A549 (cell line): ENCODE measurements around the gene PGS1. TPM values are rescaled to one million over a fixed set of nuclear protein-coding genes. Genes with fewer than 3 reads are reported as not detected.

ENCODE experiments used
- ATAC-seq, 2 experiments: fragments of 200-7000 bp in 1 of 2; fragments of >200 bp in 1 of 2; cut with Nextera tagmentation in 1 of 2; cut with Tn5 transposase in 1 of 2; 3 replicates each; pipeline versions ENCODE4 v1.8.0 to v1.9.1; 2018 to 2020; ENCODE audit warnings: mild to moderate bottlenecking in 1 of 2, moderate library complexity in 1 of 2
- CTCF ChIA-PET: fragments of 300-600 bp; sonication (Branson Sonifier 250); formaldehyde crosslinking; extraction: SDS; loops from one replicate; lab custom pipeline; 2021; ENCODE audit warnings: antibody characterized with exemption, inconsistent platforms; lab: Yijun Ruan, JAX
- POLR2A ChIA-PET: fragments of 350-600 bp; formaldehyde crosslinking; extraction: SDS; loops from one replicate; lab custom pipeline; 2021; ENCODE audit warnings: antibody characterized with exemption, inconsistent platforms; lab: Yijun Ruan, JAX
- DNase-seq, 2 experiments: peaks; one replicate each; pipeline versions ENCODE4 v3.0.0 to v3.0.0-alpha.2; 2011 to 2016; ENCODE audit warnings: low read depth in 1 of 2, low spot score in 1 of 2
- FAIRE-seq: peaks from 2 replicates; lab custom pipeline; 2011; peaks lifted over from hg19 to GRCh38; lab: Jason Lieb, UNC
- H3K27ac ChIP-seq, 2 experiments: fragments of >200 bp; sonication (Bioruptor Twin); formaldehyde crosslinking; 3 replicates each; pipeline ENCODE4 v1.5.1; 2016 to 2017
- H3K4me1 ChIP-seq: fragments of >200 bp; sonication (Bioruptor Twin); formaldehyde crosslinking; 3 replicates; pipeline ENCODE4 v1.6.1; 2016
- H3K4me2 ChIP-seq: fragments of >200 bp; sonication (Bioruptor Twin); formaldehyde crosslinking; 3 replicates; pipeline ENCODE4 v1.6.1; 2016
- H3K4me3 ChIP-seq: fragments of >200 bp; sonication (Bioruptor Twin); formaldehyde crosslinking; 3 replicates; pipeline ENCODE4 v1.5.1; 2016
- H3K9me3 ChIP-seq: fragments of >200 bp; sonication (Bioruptor Twin); formaldehyde crosslinking; 3 replicates; pipeline ENCODE4 v1.6.1; 2016
- CBX2 ChIP-seq: fragments of 200-600 bp; sonication (generic); IDR thresholded peaks from 2 replicates; pipeline ENCODE4 v1.6.1; 2016; ENCODE audit warnings: low read depth, mild to moderate bottlenecking, borderline replicate concordance
- CBX8 ChIP-seq: fragments of 200-600 bp; sonication (generic); IDR thresholded peaks from 2 replicates; pipeline ENCODE4 v1.6.1; 2016
- CHD2 ChIP-seq: fragments of 150-350 bp; IDR thresholded peaks from 2 replicates; pipeline ENCODE4 v1.6.1; 2014; ENCODE audit warnings: low read length; ENCODE audit not compliant: partially characterized antibody
- FOSB ChIP-seq: fragments of 250-450 bp; sonication (Bioruptor Pico); IDR thresholded peaks from 2 replicates; pipeline ENCODE4 v1.5.0; 2020; ENCODE audit warnings: mild to moderate bottlenecking, moderate library complexity
- FOSL2 ChIP-seq, 2 experiments: fragments of 450-650 bp in 1 of 2; fragments of >200 bp in 1 of 2; sonication (Bioruptor Twin) in 1 of 2; formaldehyde crosslinking; IDR thresholded peaks; 2 replicates each; pipeline versions ENCODE4 v1.5.0 to v1.6.1; 2016 to 2020; ENCODE audit warnings: mild to moderate bottlenecking in 1 of 2, moderate library complexity in 1 of 2
- GATA3 ChIP-seq: IDR thresholded peaks from 2 replicates; pipeline ENCODE4 v1.6.1; 2012; ENCODE audit warnings: borderline replicate concordance
- HEYL ChIP-seq: fragments of 250-450 bp; sonication (Bioruptor Pico); IDR thresholded peaks from 2 replicates; pipeline ENCODE4 v1.8.0; 2021; ENCODE audit warnings: mild to moderate bottlenecking, moderate library complexity
- HOXB5 ChIP-seq: fragments of 250-450 bp; sonication (Bioruptor Pico); IDR thresholded peaks from 2 replicates; pipeline ENCODE4 v1.5.0; 2020; ENCODE audit warnings: mild to moderate bottlenecking, moderate library complexity
- JUNB ChIP-seq: fragments of >200 bp; sonication (Bioruptor Twin); formaldehyde crosslinking; IDR thresholded peaks from 2 replicates; pipeline ENCODE4 v1.6.1; 2016
- MAZ ChIP-seq: fragments of 150-350 bp; IDR thresholded peaks from 2 replicates; pipeline ENCODE4 v1.6.1; 2014; ENCODE audit warnings: antibody characterized with exemption, low read depth, low read length, borderline replicate concordance
- PHF8 ChIP-seq: fragments of 200-600 bp; sonication (generic); IDR thresholded peaks from 2 replicates; pipeline ENCODE4 v1.6.1; 2016; ENCODE audit warnings: low read depth, mild to moderate bottlenecking, antibody characterized with exemption, moderate library complexity, borderline replicate concordance
- POLR2AphosphoS2 ChIP-seq: conservative IDR thresholded peaks from 2 replicates; pipeline ENCODE4 v1.6.1; 2012; ENCODE audit warnings: low read length, improper control_type of control experiment, inconsistent platforms
- RAD21 ChIP-seq, 2 experiments: fragments of >200 bp in 1 of 2; sonication (Bioruptor Twin) in 1 of 2; formaldehyde crosslinking in 1 of 2; IDR thresholded peaks in 1 of 2; conservative IDR thresholded peaks in 1 of 2; 2 replicates in 1 of 2; 3 replicates in 1 of 2; pipeline ENCODE4 v1.6.1; 2012 to 2018; ENCODE audit warnings: inconsistent platforms in 1 of 2
- RFX5 ChIP-seq: fragments of 450-650 bp; IDR thresholded peaks from 2 replicates; pipeline ENCODE4 v1.7.1; 2014; ENCODE audit warnings: antibody characterized with exemption, mild to moderate bottlenecking, moderate library complexity
- ZC3H11A ChIP-seq: fragments of 450-650 bp; IDR thresholded peaks from 2 replicates; pipeline ENCODE4 v1.6.1; 2014; ENCODE audit warnings: antibody characterized with exemption, mild to moderate bottlenecking
- ZNF302 ChIP-seq: fragments of 250-450 bp; sonication (Bioruptor Pico); IDR thresholded peaks from 2 replicates; pipeline ENCODE4 v1.9.0; 2021; ENCODE audit warnings: inconsistent platforms, mild to moderate bottlenecking, moderate library complexity
- WGBS: methylation state at CpG from one replicate; pipeline ENCODE4 v1.1.6; 2017; ENCODE audit errors: missing lambda C conversion rate; 5-methylcytosine and 5-hydroxymethylcytosine counted together
- polyA plus RNA-seq, 4 experiments: library from polyadenylated mRNA; depleted of rRNA in 3 of 4; stranded (reverse); fragments of >200 nt; fragmentation: RNase III in 1 of 4; extraction: RNeasy Plus Mini Kit Qiagen cat#74134 plus additional on column Dnase treatment in 1 of 4; gene quantifications; 2 replicates in 3 of 4; 3 replicates in 1 of 4; pipeline ENCODE4 v1.2.3, GENCODE V29; 2011 to 2017
- TF ChIP-seq, protein P1 (sequence below): fragments of >200 bp; sonication (Bioruptor Twin); formaldehyde crosslinking; IDR thresholded peaks from 3 replicates; pipeline ENCODE4 v1.5.1; 2016
- TF ChIP-seq, protein P2 (sequence below): fragments of >200 bp; sonication (Bioruptor Twin); formaldehyde crosslinking; IDR thresholded peaks from 2 replicates; pipeline ENCODE4 v1.6.1; 2016

The PGS1 gene
- polyA plus RNA-seq, 2 of the 4 experiments (the other 2 are of a cell fraction): 23.7 to 29.5 TPM

DNA sequence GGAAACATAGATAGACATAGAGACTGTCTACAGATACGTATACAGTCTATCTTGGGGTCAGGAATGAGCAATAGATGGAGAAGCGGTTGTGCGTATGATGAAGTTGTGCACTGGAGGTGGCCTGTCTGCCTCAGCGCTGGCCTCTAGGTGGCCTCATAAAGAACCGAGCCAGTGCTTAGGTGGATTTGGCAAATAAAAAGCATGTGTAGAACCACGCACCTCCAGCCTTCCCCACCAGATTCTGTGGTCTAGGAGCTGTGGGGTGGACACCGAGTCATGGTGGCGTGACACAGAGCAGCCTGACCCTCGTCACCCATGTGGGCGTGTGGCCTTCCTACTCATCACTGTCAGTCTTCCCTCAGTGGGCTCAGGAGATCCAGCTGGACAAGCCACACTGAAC lies 34.0 kb downstream of the PGS1 start:
- 80% methylated on average over 10 of the region's 10 CpGs for WGBS
- Histone ChIP-seq H3K4me2 (no peak overlapping the region), H3K4me1 (peaks cover 25% of the 10 kb centered on the region), H3K9me3 (no peaks in the 10 kb centered on the region), H3K4me3 (no peak overlapping the region), H3K27ac (no peak overlapping the region)
- DNase-seq (peak; percentile 51 to 58), FAIRE-seq (no peak), ATAC-seq (peak; percentile 51 to 69; a peak in 4 of 6 replicates)
- TF ChIP-seq ZC3H11A (no peak), RAD21 (conservative IDR thresholded peaks at IDR 0.05 in 1 of 2, IDR thresholded peaks at IDR 0.05 in 1 of 2) (peak in 1 of 2 experiments; percentile 26; a peak in 1 of 5 replicates)
- TF ChIP-seq, protein P1, sequence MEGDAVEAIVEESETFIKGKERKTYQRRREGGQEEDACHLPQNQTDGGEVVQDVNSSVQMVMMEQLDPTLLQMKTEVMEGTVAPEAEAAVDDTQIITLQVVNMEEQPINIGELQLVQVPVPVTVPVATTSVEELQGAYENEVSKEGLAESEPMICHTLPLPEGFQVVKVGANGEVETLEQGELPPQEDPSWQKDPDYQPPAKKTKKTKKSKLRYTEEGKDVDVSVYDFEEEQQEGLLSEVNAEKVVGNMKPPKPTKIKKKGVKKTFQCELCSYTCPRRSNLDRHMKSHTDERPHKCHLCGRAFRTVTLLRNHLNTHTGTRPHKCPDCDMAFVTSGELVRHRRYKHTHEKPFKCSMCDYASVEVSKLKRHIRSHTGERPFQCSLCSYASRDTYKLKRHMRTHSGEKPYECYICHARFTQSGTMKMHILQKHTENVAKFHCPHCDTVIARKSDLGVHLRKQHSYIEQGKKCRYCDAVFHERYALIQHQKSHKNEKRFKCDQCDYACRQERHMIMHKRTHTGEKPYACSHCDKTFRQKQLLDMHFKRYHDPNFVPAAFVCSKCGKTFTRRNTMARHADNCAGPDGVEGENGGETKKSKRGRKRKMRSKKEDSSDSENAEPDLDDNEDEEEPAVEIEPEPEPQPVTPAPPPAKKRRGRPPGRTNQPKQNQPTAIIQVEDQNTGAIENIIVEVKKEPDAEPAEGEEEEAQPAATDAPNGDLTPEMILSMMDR: peak; percentile 51
- CTCF ChIA-PET: interaction anchor here (0.6 to 1.8 kb wide), 6 partner anchors 22 to 123 kb away, joined by 3 to 14 read pairs (median 4); no protein-coding TSS in a partner anchor
- POLR2A ChIA-PET: interaction anchor here (0.7 kb wide), 2 partner anchors 10 to 40 kb away, joined by 3 to 7 read pairs; no protein-coding TSS in a partner anchor

DNA sequence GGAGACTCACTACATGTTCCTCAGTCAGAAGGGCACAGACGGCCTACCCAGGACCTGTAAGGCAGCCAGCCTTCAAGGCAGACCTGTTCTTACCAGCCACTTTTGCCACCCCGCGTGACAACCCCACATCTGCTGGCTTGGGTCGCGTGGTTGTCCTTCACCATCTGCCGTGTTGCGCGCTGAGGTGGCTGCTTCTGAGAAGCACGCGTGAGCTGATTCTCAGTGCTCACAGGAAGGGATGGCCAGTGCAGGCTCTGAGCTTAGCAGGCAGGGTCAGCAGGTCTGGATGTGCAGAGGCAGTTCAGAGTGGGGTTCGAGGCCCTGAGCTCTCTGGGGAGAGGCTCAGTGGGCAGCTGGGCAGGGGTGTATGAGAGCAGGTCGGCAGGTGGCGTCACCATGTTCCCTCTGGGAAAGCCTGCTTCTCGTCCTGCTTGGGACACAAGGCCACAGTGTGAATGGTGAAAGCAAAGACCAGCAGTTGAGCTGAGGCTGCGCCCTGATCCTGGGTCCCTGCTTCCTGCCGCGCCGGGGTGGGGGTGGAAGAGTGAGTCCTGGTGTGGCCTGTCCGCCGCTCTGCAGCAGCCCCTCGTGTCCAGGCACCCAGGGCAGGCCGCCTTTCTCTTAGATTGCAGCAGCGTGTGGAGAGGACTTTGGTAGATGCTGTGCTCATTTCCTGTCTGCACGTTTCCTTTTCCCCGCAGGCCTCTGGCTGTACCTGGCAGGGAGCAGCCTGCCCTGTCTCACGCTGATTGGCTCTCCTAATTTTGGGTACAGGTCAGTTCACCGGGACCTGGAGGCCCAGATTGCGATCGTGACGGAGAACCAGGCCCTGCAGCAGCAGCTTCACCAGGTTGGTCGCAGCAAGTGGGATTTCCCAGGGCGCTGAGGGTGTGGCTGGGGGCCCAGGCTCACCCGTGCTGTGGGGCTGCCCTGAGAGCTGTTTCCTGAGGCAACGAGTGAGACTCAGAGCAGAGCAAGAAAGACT lies 36.0 kb downstream of the PGS1 start:
- no peak for DNase-seq
- FAIRE-seq: no peak
- CTCF ChIA-PET: interaction anchor here (1.0 to 12.8 kb wide), 2 partner anchors 51 to 54 kb away, joined by 5 to 388 read pairs; partner anchors contain the start of gene SOCS3
- WGBS: 89% methylated on average over 24 of the region's 34 CpGs
- Histone ChIP-seq H3K4me1 (peaks cover 10% of the 10 kb centered on the region), H3K4me2 (no peak overlapping the region), H3K9me3 (no peaks in the 10 kb centered on the region), H3K4me3 (no peak overlapping the region), H3K27ac (no peak overlapping the region)
- POLR2A ChIA-PET: interaction anchor here (0.7 kb wide), 1 partner anchor 9 kb away, joined by 3 read pairs; no protein-coding TSS in a partner anchor
- TF ChIP-seq, protein P2, sequence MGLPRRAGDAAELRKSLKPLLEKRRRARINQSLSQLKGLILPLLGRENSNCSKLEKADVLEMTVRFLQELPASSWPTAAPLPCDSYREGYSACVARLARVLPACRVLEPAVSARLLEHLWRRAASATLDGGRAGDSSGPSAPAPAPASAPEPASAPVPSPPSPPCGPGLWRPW: no peak
- TF ChIP-seq FOSB (CRISPR knock-in tag) (no peak), HEYL (CRISPR knock-in tag) (no peak), PHF8 (no peak), RAD21 (conservative IDR thresholded peaks at IDR 0.05 in 1 of 2, IDR thresholded peaks at IDR 0.05 in 1 of 2) (no peak), GATA3 (no peak)
- no peak for ATAC-seq

DNA sequence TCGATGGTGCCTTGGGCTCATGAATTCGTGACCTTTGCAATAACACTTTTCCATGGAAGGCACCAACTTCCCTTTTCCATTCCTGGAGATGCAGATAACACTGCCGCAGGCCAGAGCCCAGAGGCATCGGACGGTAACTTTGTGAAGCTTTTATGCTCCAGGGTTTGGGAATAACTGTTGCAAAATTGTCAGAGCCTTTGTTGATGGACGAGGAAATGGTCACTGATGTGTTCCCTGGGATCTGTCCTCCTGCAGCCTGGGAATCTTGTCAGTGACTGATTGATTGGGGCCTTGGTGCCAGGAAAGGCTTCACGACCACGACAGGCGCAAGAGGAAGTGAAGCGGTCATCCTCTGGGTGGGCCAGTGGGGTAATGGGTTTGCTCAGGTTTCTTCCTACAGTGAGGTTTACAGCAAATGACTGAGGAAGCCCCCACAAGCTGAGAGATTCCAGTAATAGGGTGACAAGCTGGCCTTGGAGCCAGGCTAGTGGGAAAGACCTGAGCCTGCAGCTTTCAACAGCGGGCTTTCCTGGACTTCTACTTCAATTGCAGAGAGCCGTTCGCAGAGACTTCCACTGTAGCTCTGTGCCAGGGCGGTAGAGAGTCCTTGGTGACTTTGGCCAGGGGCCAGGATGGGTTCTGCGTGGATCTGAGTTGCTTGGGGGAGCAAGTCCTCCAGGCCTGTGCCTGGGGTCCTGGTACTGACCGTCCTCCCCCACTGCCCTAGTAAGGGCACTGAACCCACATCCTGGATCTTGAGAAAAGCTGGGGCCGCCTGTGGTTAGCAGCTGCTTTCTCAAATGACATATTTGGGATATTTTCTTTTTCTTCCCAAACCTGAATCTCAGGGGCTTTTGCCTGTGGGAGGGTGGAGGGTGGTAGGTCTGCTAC lies 37.6 kb downstream of the PGS1 start:
- TF ChIP-seq MAZ (no peak), POLR2AphosphoS2 (no peak), ZNF302 (no peak), ZC3H11A (no peak), RFX5 (no peak), HOXB5 (CRISPR knock-in tag) (no peak), RAD21 (conservative IDR thresholded peaks at IDR 0.05 in 1 of 2, IDR thresholded peaks at IDR 0.05 in 1 of 2) (no peak), CBX2 (no peak), JUNB (no peak), CBX8 (no peak), CHD2 (no peak), FOSL2 (IDR thresholded peaks at IDR 0.05) (no peak), FOSL2 (CRISPR knock-in tag; IDR thresholded peaks at IDR 0.05) (no peak)
- TF ChIP-seq, protein P2: no peak
- TF ChIP-seq, all 56 proteins: peak for 0
- no peak overlapping the region for H3K27ac ChIP-seq
- H3K4me1 ChIP-seq: peaks cover 21% of the 10 kb centered on the region
- DNase-seq (no peak), ATAC-seq (no peak), FAIRE-seq (no peak)
- H3K4me2 ChIP-seq: no peak overlapping the region
- 93% methylated on average over 17 of the region's 17 CpGs for WGBS
- POLR2A ChIA-PET: no interaction called here
- no peaks in the 10 kb centered on the region for H3K9me3 ChIP-seq
- H3K4me3 ChIP-seq: no peak overlapping the region
- CTCF ChIA-PET: interaction anchor here (0.6 to 12.8 kb wide), 10 partner anchors 10 to 292 kb away, joined by 3 to 388 read pairs (median 4); partner anchors contain the start of gene SOCS3
